Measurements from ENCODE around the gene SAP30L. TPM values are rescaled to one million over a fixed set of nuclear protein-coding genes. Genes with fewer than 3 reads are reported as not detected.

The SAP30L gene
- total and polyA plus RNA-seq, 7 donors: 9.2 to 35.7 (median 26.0) TPM

DNA sequence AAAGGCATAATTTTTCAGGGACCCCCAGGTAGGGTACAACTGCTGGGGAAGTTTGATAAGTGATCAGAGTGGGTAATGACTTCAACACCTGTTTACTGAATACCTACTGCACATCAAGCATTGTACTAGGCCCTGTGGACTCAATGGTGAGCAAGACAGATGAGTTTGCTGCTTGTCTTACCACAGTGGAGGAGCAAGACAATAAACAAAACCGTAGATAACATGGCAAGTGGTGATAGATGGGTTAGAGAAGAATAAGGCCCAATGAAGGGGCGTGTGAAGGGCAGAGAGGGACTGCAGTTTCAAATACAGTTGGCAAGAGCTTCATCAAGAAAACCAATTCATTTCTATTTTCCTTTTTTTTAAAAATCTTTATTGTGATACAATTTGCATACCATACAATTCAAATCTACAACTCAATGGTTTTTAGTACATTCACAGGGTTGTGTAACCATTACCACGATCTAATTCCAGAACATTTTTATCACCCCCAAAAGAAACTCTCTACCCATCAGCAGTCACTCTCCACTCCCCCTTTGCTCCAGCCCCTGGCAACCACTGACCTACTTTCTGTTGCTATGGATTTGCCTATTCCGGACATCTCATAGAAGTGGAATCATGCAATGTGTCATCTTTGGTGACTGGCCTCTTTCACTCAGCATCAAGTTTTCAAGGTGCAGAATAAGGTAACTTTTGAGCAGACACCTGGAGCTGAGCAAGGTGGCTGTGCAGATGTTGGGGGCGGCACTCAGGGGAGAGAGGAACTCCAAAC, 64.2 kb downstream of the SAP30L start:
- no peaks in the 10 kb centered on the region for H3K9me3 ChIP-seq
- H3K27ac ChIP-seq: no peak overlapping the region
- intact Hi-C loops (cut with DNase I): loop anchor here in 1 of 2 donors (10.0 kb wide), 1 partner anchor 95 kb away; no protein-coding TSS in a partner anchor
- TF ChIP-seq, protein P1, sequence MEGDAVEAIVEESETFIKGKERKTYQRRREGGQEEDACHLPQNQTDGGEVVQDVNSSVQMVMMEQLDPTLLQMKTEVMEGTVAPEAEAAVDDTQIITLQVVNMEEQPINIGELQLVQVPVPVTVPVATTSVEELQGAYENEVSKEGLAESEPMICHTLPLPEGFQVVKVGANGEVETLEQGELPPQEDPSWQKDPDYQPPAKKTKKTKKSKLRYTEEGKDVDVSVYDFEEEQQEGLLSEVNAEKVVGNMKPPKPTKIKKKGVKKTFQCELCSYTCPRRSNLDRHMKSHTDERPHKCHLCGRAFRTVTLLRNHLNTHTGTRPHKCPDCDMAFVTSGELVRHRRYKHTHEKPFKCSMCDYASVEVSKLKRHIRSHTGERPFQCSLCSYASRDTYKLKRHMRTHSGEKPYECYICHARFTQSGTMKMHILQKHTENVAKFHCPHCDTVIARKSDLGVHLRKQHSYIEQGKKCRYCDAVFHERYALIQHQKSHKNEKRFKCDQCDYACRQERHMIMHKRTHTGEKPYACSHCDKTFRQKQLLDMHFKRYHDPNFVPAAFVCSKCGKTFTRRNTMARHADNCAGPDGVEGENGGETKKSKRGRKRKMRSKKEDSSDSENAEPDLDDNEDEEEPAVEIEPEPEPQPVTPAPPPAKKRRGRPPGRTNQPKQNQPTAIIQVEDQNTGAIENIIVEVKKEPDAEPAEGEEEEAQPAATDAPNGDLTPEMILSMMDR (IDR thresholded peaks at IDR 0.05): no peak
- ATAC-seq (no peak), DNase-seq (no peak)
- no peak overlapping the region for H3K4me3 ChIP-seq
- no peaks in the 10 kb centered on the region for H3K36me3 ChIP-seq (ENCODE audit: insufficient read depth in 1 of 2, low read depth in 1 of 2)
- H3K27me3 ChIP-seq (ENCODE audit: insufficient read depth in 3 of 3, low read length in 2 of 3): peaks cover 0 to 4% (median 0%) of the 10 kb centered on the region in 3 donors
- no peaks in the 10 kb centered on the region for H3K4me1 ChIP-seq
- 57 to 62% (median 61%) methylated on average over 5 of the region's 5 CpGs for WGBS, 3 donors

Other genes starting within 250 kb of the SAP30L start
- not detected for gene HAND1, start 32.2 kb downstream of the SAP30L start, total RNA-seq
- not detected for gene HAND1, start 32.2 kb downstream of the SAP30L start, polyA plus RNA-seq